Dermis microvascular lymphatic vessel endothelial cell (primary cell): ENCODE data around the gene ADGRF3. TPM values are rescaled to one million over a fixed set of nuclear protein-coding genes. Genes with fewer than 3 reads are reported as not detected.
"Not testable (repeated sequence)": the region's sequence is repeated elsewhere in the genome, so short reads cannot be mapped to it uniquely, and the experiment has no call there.

Experiments used
- DNase-seq, 2 donors: peaks; one replicate each; pipeline versions ENCODE4 v3.0.0 to v3.0.0-alpha.2; 2010; ENCODE audit warnings: low read depth in 2 of 2
- total RNA-seq: library from RNA; depleted of rRNA; stranded (reverse); fragments of >200 nt; gene quantifications from 2 replicates; pipeline ENCODE4 v1.2.1, GENCODE V29; 2014

Gene ADGRF3, protein sequence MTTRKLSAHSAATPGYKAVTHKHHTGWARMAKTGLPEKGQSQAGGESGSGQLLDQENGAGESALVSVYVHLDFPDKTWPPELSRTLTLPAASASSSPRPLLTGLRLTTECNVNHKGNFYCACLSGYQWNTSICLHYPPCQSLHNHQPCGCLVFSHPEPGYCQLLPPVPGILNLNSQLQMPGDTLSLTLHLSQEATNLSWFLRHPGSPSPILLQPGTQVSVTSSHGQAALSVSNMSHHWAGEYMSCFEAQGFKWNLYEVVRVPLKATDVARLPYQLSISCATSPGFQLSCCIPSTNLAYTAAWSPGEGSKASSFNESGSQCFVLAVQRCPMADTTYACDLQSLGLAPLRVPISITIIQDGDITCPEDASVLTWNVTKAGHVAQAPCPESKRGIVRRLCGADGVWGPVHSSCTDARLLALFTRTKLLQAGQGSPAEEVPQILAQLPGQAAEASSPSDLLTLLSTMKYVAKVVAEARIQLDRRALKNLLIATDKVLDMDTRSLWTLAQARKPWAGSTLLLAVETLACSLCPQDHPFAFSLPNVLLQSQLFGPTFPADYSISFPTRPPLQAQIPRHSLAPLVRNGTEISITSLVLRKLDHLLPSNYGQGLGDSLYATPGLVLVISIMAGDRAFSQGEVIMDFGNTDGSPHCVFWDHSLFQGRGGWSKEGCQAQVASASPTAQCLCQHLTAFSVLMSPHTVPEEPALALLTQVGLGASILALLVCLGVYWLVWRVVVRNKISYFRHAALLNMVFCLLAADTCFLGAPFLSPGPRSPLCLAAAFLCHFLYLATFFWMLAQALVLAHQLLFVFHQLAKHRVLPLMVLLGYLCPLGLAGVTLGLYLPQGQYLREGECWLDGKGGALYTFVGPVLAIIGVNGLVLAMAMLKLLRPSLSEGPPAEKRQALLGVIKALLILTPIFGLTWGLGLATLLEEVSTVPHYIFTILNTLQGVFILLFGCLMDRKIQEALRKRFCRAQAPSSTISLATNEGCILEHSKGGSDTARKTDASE
- under 0.01 and 0.13 TPM in 2 replicates for total RNA-seq

DNA sequence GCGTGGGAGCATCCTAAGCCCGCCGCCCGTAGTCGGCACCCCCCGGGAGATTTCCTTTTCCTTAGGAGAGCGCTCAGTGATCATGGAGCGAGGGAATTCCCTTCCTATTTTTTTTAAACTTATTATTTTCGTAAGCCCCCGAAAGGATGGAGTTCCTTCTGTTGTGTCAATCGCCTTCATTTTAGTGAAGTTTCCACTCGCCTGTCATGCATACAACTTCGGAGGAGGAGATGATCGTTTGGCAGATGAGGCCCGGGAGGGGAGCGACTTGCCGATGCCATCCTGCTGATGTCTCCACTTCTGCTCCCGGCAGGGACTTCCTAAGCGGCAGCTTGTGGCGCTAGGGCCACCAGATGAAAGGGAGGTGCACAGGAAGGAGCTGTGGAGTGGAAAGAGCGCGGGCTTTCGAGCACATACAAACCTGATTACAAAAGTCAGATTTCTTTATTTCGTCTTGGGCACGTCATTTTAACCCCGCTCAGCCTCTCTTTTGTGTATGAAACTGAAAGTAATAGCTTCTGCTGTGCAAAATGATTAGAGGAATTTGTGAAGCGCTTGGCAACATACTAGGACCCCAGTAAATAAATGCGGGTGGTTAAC lies at the start of gene ADGRF3:
Gene ADGRF3, minus strand, starts transcription at position 336 of the 600 bp plus-strand sequence. CDS start 555 bp downstream, outside the sequence.
- DNase-seq = peak; percentile 9 to 53

DNA sequence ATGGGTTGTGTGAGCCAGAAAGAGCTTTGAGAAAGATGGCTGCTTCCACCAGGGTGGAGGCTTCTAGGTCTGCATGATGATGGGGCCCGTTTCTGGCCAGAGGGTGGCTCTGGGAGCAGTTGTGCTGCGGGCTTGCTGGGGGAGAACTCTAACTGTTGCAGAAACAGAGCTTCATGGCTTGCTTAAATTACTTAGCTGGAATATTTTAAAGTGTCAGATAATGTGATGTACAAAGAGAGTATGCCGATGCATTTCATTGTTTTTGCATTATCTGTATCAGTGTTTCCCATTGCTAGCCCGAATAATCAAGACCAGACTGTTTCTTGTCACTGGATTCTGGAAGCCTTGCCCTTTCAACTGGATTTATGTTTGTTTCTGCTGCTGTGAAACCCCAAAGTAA lies 48.8 kb upstream of the ADGRF3 start:
- no peak for DNase-seq

DNA sequence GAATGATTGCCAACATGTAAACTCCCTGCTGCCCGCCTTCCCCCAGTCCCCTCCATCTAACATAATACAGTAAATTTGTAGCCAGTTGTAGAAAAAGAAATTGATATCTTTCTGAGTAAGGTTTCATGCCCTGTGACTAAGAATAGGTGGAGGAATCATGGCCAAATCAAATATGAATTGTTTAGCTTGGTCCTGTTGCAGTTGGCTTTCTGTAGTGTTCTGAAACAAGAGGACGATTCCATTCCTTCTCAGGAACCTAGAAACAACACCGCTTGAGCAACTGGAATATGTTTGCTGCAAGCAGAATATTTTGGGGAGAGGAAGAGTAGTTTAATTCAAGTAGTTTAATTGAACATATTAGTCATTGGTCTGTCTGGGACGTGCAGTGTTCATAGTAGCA lies 48.1 kb upstream of the ADGRF3 start:
- DNase-seq = no peak

DNA sequence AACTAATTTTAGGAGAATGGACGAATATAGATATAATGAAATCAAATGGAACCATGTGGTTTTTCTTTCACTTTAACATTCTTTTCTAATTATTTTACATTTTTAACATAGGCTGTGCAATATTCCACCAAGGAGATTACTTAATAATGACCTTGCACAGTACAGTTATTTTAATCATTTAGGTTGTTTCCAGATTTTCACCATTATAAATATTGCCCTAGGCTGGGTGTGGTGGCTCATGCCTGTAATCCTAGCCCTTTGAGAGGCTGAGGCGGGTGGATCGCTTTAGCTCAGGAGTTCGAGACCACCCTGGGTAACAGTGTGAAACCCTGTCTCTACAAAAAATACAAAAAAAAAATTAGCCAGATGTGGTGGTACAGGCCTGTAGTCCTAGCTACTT lies 40.6 kb upstream of the ADGRF3 start:
- DNase-seq = no peak

DNA sequence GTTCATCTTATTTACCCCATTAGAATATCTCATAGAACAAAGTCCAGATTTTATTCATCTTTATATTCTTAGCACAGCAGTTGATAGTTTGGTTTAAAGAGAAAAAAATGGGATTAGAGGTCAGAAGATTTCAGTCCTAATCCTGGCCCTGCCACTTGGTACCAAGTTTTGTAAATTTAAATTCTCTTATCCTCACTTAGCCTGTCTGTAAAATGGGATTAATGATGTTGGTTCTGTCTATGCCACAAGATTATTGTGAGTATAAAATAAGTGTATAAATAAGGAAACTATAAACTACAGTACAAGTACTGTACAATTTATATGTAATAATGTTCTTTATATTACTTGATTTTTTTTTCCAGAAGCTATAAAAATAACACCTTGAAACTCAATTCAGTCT lies 38.0 kb upstream of the ADGRF3 start:
- DNase-seq = no peak

DNA sequence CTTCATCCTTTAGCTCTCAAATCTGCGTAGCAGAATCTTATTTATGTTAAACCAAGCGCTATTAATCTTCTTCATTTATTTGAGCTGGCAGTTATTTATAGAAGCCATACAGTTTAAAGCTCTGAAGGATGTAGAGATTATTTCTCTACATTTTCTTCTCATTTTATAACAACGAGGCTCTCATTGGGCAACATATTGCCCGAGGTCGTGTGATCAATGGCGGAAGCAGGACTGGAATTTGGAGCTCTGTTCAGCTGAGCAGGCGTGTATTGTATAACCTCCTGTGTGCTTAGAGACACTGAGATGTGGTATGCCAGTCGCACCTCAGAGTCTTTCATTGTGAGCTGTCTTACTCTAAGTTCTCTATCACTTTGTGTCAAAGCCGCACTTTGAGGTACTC lies 37.6 kb upstream of the ADGRF3 start:
- no peak for DNase-seq

DNA sequence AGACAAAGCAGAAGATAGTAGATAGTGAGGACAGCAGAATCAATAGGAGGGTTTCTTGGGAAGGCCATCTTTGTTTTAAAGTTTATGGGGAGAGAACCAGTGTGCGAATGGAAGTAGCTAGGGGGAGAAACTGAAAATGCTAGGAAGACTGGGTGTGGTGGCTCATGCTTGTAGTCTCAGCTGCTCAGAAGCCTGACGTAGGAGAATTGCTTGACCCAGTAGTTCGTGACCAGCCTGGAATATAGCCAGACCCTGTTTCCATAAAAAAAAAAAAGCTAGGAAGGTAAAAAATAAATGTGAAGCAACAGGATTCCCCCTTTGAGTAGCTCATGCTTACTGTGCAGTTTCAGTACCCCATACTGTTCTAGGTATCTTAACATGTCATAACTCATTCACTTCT lies 36.0 kb upstream of the ADGRF3 start:
- DNase-seq = no peak

DNA sequence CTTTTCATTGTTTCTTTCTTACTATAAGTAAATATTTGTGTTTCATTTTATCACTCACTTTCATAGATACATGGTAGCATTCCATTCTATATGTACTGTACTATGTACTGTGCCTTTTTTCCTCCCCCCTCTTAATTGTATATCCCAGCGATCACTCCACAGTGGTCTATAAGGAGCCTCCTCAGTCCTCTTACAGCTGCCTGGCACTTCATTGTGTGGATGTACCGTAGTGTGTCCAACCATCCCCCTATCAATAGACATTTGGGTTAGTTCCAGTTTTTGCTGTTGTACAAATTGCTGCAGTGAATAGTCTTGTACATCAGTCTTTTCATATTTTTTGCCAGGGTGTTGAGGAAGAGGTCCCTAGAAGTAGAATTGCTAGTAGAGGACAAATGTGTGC lies 33.7 kb upstream of the ADGRF3 start:
- no peak for DNase-seq

DNA sequence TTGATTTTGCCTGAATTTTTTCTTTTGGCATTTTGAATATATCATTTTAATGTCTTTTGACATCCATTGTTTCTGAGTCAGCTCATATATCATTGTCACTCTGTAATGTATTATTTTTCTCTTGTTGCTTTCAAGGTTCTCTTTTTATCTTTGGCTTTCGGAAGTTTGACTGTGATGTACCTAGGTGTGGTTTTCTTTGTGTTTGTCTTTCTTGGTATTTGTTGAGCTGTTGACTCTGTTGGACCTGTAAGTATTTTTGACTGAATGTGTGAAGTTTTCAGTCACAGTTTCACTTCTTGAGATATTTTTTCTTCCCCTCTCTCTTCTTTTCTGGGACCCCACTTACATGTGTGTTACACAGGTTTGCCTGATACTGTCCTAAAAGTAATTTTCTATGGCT lies 30.2 kb upstream of the ADGRF3 start:
- no peak for DNase-seq

DNA sequence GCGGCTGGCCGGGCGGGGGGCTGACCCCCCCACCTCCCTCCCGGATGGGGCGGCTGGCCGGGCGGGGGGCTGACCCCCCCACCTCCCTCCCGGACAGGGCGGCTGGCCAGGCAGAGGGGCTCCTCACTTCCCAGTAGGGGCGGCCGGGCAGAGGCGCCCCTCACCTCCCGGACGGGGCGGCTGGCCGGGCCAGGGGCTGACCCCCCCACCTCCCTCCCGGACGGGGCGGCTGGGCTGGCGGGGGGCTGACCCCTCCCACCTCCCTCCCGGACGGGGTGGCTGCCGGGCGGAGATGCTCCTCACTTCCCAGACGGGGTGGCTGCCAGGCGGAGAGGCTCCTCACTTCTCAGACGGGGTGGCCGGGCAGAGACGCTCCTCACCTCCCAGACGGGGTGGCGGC lies 24.3 kb upstream of the ADGRF3 start:
- not testable (repeated sequence) for DNase-seq

DNA sequence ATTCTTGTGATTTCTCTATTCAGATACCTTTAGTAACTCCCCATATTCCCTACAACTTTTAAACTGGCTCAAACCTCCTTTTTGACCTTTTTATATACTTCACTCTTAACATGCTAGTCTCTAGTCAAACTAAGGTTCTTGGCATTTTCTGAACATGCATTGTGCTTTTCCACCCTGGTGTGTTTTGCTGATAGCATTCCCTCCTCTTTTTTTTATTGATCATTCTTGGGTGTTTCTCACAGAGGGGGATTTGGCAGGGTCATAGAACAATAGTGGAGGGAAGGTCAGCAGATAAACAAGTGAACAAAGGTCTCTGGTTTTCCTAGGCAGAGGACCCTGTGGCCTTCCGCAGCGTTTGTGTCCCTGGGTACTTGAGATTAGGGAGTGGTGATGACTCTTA lies 23.1 kb upstream of the ADGRF3 start:
- not testable (repeated sequence) for DNase-seq

DNA sequence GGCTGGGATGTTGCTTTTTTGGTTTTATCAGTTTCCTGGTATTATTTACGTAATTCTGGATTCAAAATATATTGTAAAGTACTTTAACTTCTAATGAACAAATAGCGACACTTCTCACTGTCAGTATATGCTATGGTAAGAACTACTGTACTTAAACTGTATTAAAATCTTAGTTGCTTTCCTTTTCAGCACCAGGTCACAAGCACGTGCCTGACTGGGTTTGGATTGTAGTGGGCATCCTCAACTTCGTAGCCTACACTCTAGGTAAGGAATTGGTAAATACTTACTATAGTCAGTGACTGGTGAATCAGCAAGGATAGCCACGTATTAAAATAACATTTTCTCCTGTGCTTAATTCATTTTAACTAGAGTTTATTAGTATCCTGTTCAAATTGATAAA lies 20.4 kb upstream of the ADGRF3 start:
- DNase-seq = no peak

DNA sequence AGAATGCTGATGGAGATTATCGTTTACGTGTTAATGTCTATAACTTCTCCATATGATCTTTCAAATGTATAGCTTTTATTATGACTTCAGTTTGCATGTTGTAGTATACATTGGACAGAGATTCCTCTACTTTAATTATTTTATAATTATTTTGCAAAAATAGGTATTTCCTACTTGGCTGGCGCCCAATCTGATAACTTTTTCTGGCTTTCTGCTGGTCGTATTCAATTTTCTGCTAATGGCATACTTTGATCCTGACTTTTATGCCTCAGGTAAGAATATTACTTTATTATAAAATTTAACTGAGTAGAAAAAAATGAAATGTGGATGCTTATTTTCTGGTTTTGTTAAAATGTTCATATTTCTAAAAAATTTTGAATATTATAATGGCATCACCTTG lies 18.1 kb upstream of the ADGRF3 start:
- no peak for DNase-seq

DNA sequence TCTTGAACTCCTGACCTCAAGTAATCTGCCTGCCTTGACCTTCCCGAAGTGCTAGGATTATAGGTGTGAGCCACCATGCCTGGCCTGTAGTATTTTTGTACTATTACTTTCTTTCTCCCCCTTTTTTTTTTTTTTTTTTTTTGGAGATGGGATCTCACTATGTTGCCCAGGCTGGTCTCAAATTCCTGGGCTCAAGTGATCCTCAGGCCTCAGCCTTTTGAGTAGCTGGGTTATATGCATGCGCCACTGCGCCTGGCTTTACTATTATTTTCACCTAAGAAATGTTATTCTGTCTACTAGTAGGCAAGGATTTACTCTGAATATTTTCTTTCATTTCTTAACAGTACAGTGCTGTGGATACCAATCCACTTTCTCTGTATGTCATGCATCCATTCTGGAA lies 17.4 kb upstream of the ADGRF3 start:
- no peak for DNase-seq

DNA sequence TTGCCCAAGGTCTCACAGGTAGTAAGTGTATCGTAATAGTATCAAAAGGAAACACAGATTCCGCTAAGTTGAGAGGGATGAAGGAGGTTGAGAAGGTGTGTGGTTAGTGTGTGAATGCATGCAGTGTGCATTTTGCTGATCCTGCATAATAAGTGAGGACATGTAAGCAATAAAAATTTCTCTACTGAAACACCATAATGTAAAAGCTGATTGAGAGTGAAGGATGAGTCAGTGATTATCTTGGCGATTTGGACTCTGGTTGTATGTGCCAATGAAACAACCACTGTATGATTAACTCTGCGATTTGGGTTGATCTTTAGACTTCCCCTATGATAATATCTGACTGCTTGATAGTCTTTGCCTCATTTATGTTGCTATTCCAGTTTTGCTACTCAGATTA lies 16.7 kb upstream of the ADGRF3 start:
- DNase-seq = peak in 1 of 2 donors; percentile 8

DNA sequence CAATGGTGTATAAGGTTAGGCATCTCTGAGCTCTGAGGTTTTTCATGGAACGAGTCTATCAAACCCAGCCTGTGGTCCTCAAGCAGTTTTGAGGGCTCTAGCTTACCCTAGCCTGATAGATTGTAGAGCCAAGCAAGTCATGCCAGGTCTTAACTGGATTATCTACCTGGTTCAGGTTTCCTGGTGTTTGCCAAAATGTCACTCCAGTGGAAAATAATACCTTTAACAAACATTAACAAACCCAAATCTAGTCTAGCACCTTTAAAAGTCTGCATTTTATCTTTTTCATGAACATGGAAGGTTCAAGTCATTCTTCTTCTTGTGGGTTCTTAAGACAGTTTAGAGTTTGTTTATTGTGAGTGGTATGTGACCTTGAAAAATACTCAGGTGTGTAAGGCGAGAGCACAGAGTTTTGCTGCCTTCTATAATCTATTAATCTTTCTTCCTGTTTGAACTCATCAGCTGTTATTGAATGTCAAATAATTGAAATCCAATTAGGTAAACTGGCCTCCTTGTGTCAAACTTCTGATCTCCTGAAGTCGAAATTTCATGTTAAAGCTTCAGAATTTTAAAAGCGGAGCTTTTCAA lies 13.4 kb upstream of the ADGRF3 start:
- DNase-seq = no peak

DNA sequence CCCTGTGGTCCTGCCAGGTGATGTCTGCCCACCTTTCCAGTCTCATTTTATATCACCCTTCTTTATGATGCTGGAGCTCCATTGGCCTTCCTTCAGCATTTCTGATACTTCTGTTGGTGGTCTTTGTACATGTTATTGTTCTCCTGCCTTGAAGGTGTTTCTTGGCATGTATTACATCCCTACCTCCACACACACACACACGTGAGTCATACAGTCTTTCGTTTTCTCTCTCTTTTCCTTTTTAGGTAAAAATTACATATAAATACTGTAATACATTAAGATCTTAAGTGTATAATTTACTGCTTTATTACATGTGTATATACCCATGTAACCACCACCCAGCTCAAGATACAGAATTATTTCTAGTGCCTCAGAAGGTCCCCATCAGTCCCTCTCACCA lies 10.2 kb upstream of the ADGRF3 start:
- DNase-seq = peak in 1 of 2 donors; percentile 3

DNA sequence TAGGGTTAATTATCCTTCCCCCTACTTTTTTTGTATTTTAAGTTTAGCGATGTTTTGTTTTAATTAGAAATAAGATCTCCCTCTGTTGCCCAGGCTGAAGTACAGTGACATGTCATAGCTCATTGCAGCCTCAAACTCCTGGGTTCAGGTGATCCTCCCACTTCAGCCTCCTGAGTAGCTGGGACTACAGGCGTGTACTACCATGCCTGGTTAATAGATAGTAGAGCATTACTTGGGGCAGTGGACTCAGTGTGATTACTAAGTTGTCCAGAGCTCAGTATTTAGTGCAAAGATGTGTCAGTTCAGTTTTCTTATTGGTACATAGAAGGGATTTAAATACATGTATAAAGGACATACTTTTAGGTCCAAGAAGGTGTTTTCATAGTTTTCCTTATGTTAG lies 9.5 kb upstream of the ADGRF3 start:
- DNase-seq = no peak

DNA sequence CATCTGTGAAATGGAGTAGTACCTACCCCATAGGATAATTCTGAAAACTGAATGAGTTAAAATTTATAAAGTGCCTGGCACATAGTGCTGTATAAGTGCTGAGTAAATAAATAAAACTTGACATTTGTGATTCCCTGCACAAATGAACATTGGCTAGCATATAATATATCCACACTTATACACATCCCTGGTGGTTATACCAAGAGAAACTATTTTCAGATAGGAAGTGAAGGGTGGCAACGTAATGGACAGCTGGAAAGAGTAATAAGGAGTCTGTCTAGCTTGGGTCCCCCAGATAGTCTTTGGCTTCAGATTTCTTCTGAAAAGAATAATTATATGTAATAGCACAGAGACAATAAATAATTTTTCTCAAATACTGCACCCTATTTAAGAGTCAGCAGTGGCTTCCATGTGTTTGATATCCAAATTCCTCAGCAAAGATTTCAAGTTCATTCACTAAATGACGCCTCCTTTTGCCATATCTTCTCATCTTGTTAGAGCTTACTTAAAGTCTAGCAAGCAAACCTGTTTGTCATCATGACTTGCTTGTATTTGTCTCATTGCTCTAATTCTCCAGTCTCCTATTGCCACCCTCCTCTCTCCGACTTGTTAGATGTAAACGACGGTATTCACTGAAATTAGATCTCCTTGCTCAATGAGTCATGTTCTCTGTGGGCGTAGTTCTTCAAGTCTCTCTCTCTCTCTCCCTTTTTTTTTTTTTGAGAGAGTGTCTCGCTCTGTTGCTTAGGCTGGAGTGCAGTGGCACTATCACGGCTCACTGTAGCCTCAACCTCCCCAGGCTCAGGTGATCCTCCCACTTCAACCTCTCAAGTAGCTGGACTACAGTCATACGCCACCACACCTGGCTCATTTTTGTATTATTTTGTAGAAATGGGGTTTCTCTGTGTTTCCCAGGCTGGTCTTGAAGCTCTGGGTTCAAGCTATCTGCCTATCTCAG lies 8.7 kb upstream of the ADGRF3 start:
- peak in 1 of 2 donors; percentile 46 for DNase-seq

DNA sequence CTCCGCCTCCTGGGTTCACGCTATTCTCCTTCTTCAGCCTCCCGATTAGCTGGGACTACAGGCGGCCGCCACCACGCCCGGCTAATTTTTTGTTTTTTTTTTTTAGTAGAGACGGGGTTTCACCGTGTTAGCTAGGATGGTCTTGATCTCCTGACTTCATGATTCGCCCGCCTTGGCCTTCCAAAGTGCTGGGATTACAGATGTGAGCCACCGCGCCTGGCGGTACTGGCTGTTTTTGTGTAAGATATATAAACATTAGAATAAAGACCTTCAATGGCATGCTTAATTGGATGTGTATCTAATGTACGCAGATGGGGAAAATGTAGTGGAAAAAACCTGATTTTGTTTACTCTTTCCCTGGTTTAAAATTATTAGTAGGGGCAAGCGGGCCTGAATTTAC lies 7.9 kb upstream of the ADGRF3 start:
- DNase-seq = not testable (repeated sequence)
